GM12878 (cell line): ENCODE results near the gene C9orf78. TPM values are rescaled to one million over a fixed set of nuclear protein-coding genes. Genes with fewer than 3 reads are reported as not detected.

Experiments
- ATAC-seq: fragments of 200-7000 bp; cut with Tn5 transposase; 3 replicates; pipeline ENCODE4 v1.9.1; 2020; ENCODE audit warnings: mild to moderate bottlenecking, moderate library complexity
- BruUV-seq: library from RNA; stranded (reverse); fragments of 400-500 nt; replicated peaks from 2 replicates; lab custom pipeline; 2021; lab: Mats Ljungman, UMichigan
- CTCF ChIA-PET: fragments of 300-600 bp; sonication (Branson Sonifier 250); formaldehyde crosslinking; extraction: SDS; loops from one replicate; lab custom pipeline; 2021; ENCODE audit warnings: inconsistent platforms; lab: Yijun Ruan, JAX
- POLR2A ChIA-PET: fragments of 350-600 bp; formaldehyde crosslinking; extraction: SDS; loops from one replicate; lab custom pipeline; 2021; ENCODE audit warnings: inconsistent platforms; lab: Charles Lee
- RAD21 ChIA-PET: fragments of 300-600 bp; sonication (Branson Sonifier 250); formaldehyde crosslinking; loops from one replicate; lab custom pipeline; 2023; ENCODE audit warnings: antibody characterized with exemption; ENCODE audit not compliant: unreplicated experiment; lab: Charles Lee
- SMC1A ChIA-PET: fragments of 300-600 bp; sonication (Branson Sonifier 250); formaldehyde crosslinking; loops from one replicate; lab custom pipeline; 2023; ENCODE audit not compliant: unreplicated experiment, uncharacterized antibody; lab: Charles Lee
- DNase-seq: peaks from one replicate; pipeline ENCODE4 v3.0.0-alpha.2; 2011; ENCODE audit warnings: low read depth, low spot score
- FAIRE-seq: peaks from 3 replicates; lab custom pipeline; 2011; peaks lifted over from hg19 to GRCh38; lab: Jason Lieb, UNC
- H2AFZ ChIP-seq: 2 replicates; pipeline ENCODE4 v1.6.0; 2011; ENCODE audit warnings: low read depth, low read length, control low read depth; ENCODE audit not compliant: control insufficient read depth
- H3K27ac ChIP-seq: 2 replicates; pipeline ENCODE4 v1.5.1; 2011; ENCODE audit warnings: control low read depth; ENCODE audit not compliant: control insufficient read depth, insufficient read depth
- H3K27me3 ChIP-seq, 2 experiments: replicated peaks in 1 of 2; 2 replicates each; pipeline versions ENCODE4 v1.6.0 to v1.6.1; 2011; ENCODE audit warnings: low read length in 1 of 2; ENCODE audit not compliant: control insufficient read depth in 2 of 2, insufficient read depth in 2 of 2
- H3K36me3 ChIP-seq, 2 experiments: 2 replicates each; pipeline ENCODE4 v1.5.1; 2011; ENCODE audit warnings: low read length in 1 of 2; ENCODE audit not compliant: control insufficient read depth in 2 of 2, insufficient read depth in 2 of 2
- H3K4me1 ChIP-seq: 2 replicates; pipeline ENCODE4 v1.6.1; 2011; ENCODE audit warnings: mild to moderate bottlenecking, low read length, moderate library complexity, mixed read lengths; ENCODE audit not compliant: control insufficient read depth, insufficient read depth
- H3K4me2 ChIP-seq: 2 replicates; pipeline ENCODE4 v1.6.0; 2011; ENCODE audit warnings: control low read depth; ENCODE audit not compliant: control insufficient read depth, insufficient read depth
- H3K4me3 ChIP-seq: fragments of 200-600 bp; sonication (generic); 2 replicates; pipeline ENCODE4 v1.5.1; 2016
- H3K79me2 ChIP-seq: 2 replicates; pipeline ENCODE4 v1.6.0; 2011; ENCODE audit warnings: low read length; ENCODE audit not compliant: control insufficient read depth, insufficient read depth
- H3K9ac ChIP-seq: 2 replicates; pipeline ENCODE4 v1.8.0; 2011; ENCODE audit warnings: low read length, control low read depth, mixed read lengths; ENCODE audit not compliant: control insufficient read depth, insufficient read depth
- H3K9me3 ChIP-seq: replicated peaks from 3 replicates; pipeline ENCODE4 v1.5.1; 2011; ENCODE audit warnings: mild to moderate bottlenecking, low read length; ENCODE audit not compliant: control insufficient read depth, insufficient read depth
- H4K20me1 ChIP-seq: 2 replicates; pipeline ENCODE4 v1.6.0; 2011; ENCODE audit not compliant: control insufficient read depth, insufficient read depth
- CBX3 ChIP-seq: fragments of 200-600 bp; sonication (generic); IDR thresholded peaks from 2 replicates; pipeline ENCODE4 v1.6.1; 2016; ENCODE audit warnings: low read depth, borderline replicate concordance
- E2F8 ChIP-seq: fragments of 450-650 bp; IDR thresholded peaks from 2 replicates; pipeline ENCODE4 v1.6.1; 2018; ENCODE audit warnings: mild to moderate bottlenecking, low read depth, moderate library complexity; ENCODE audit not compliant: partially characterized antibody
- ELK1 ChIP-seq: IDR thresholded peaks from 2 replicates; pipeline ENCODE4 v1.6.1; 2012; ENCODE audit warnings: low read depth, low read length, improper control_type of control experiment
- EZH2 ChIP-seq: IDR thresholded peaks from 2 replicates; pipeline ENCODE4 v1.6.1; 2012; ENCODE audit warnings: low read depth, mild to moderate bottlenecking, control low read depth, inconsistent platforms, low read length, borderline replicate concordance; ENCODE audit not compliant: control insufficient read depth
- HSF1 ChIP-seq: fragments of 150-350 bp; IDR thresholded peaks from 2 replicates; pipeline ENCODE4 v1.6.1; 2014; ENCODE audit warnings: mild to moderate bottlenecking, low read depth, low read length
- NKRF ChIP-seq: fragments of 450-650 bp; conservative IDR thresholded peaks from 2 replicates; pipeline ENCODE4 v1.6.1; 2017; ENCODE audit warnings: mild to moderate bottlenecking, moderate library complexity
- RFX5 ChIP-seq: IDR thresholded peaks from 2 replicates; pipeline ENCODE4 v1.6.1; 2011; ENCODE audit warnings: low read depth, low read length, improper control_type of control experiment
- ZNF687 ChIP-seq: fragments of 450-650 bp; IDR thresholded peaks from 2 replicates; pipeline ENCODE4 v1.6.1; 2017; ENCODE audit warnings: mild to moderate bottlenecking, moderate library complexity
- WGBS: methylation state at CpG from one replicate; pipeline ENCODE4 v1.1.6; 2016; ENCODE audit warnings: low lambda C conversion rate; ENCODE audit not compliant: insufficient replicate concordance, insufficient coverage; ENCODE audit errors: missing lambda C conversion rate; 5-methylcytosine and 5-hydroxymethylcytosine counted together
- in situ Hi-C: fragments of 300-500 bp; cut with MboI; formaldehyde crosslinking; loops from 9 replicates; pipeline ENCODE4 v1.14.3; 2018; ENCODE audit warnings: mixed read lengths
- intact Hi-C: fragments of 100-400 bp; cut with micrococcal nuclease; formaldehyde crosslinking; loops from one replicate; pipeline ENCODE4 v1.14.2; 2022; ENCODE audit not compliant: unreplicated experiment
- polyA plus RNA-seq, 11 experiments: library from polyadenylated mRNA; depleted of rRNA in 4 of 11; unstranded in 6 of 11; stranded (reverse) in 5 of 11; fragments of >200 nt; fragmentation: Nextera tagmentation in 4 of 11; fragmentation: Illumina TruSeq in 1 of 11; extraction: Ambion mirVana in 4 of 11; extraction: Trizol in 1 of 11; gene quantifications; 1 replicate in 1 of 11; 2 replicates in 10 of 11; pipeline versions ENCODE4 v1.2.1 to v1.2.3, GENCODE V29; 2011 to 2016; ENCODE audit warnings: inconsistent platforms in 2 of 11, missing spikeins in 2 of 11, low read depth in 1 of 11
- total RNA-seq, 4 experiments: library from RNA; depleted of rRNA in 3 of 4; stranded (reverse); fragments of >200 nt in 3 of 4; fragmentation: Illumina TruSeq in 1 of 4; extraction: Trizol in 1 of 4; gene quantifications; 2 replicates each; pipeline versions ENCODE4 v1.2.1 to v1.2.3, GENCODE V29; 2013 to 2021

The C9orf78 gene
- total and polyA plus RNA-seq, 10 of the 15 experiments (the other 5 are each of a cell fraction or from before 2014, with no cell fraction given): 23.0 to 60.9 (median 47.5) TPM

GRCh38 chr9:129854588-129855110 lies 19.6 kb upstream of the C9orf78 start:
- H3K36me3 ChIP-seq: peaks cover 0 to 8% of the 10 kb centered on the region in 2 experiments; a peak in 3 of 4 replicates
- no peaks in the 10 kb centered on the region for H3K9me3 ChIP-seq
- SMC1A ChIA-PET: interaction anchor here (0.6 kb wide), 1 partner anchor 475 kb away, joined by 3 read pairs; no protein-coding TSS in a partner anchor
- ATAC-seq (no peak), FAIRE-seq (no peak), DNase-seq (no peak)
- H4K20me1 ChIP-seq: no peaks in the 10 kb centered on the region
- CTCF ChIA-PET: interaction anchor here (1.2 kb wide), 1 partner anchor 11 kb away, joined by 3 read pairs; no protein-coding TSS in a partner anchor
- RAD21 ChIA-PET: no interaction called here
- no TSS peak for BruUV-seq
- H3K9ac ChIP-seq: no peak overlapping the region
- intact Hi-C loops (no loop called here), in situ Hi-C loops (no loop called here)
- H3K79me2 ChIP-seq: no peaks in the 10 kb centered on the region
- no peak overlapping the region for H3K27ac ChIP-seq
- H3K27me3 ChIP-seq: no peaks in the 10 kb centered on the region
- no peak overlapping the region for H2AFZ ChIP-seq
- no peak overlapping the region for H3K4me3 ChIP-seq
- WGBS: 97% methylated on average over 4 of the region's 4 CpGs
- H3K4me2 ChIP-seq: no peak overlapping the region
- POLR2A ChIA-PET: no interaction called here
- H3K4me1 ChIP-seq: no peaks in the 10 kb centered on the region
- TF ChIP-seq RFX5 (no peak), ZNF687 (no peak), ELK1 (no peak), E2F8 (no peak), HSF1 (no peak), EZH2 (no peak), NKRF (no peak), CBX3 (no peak)
